ENCODE measurements around the gene FBXL13. TPM values are rescaled to one million over a fixed set of nuclear protein-coding genes. Genes with fewer than 3 reads are reported as not detected.

Gene FBXL13
- total RNA-seq, 1 experiment from 2014 or later: 1.3 TPM

- H3K4me1 Mint-ChIP-seq (ENCODE audit: low read depth, unreplicated experiment): no peaks in the 10 kb centered on the region
- intact Hi-C loops (cut with micrococcal nuclease; ENCODE audit: unreplicated experiment): no loop called here
- no peak overlapping the region for H3K27ac Mint-ChIP-seq (ENCODE audit: unreplicated experiment)
- no peaks in the 10 kb centered on the region for H3K36me3 Mint-ChIP-seq (ENCODE audit: insufficient read depth, unreplicated experiment)
- DNase-seq: no peak
- TF ChIP-seq, protein P1, sequence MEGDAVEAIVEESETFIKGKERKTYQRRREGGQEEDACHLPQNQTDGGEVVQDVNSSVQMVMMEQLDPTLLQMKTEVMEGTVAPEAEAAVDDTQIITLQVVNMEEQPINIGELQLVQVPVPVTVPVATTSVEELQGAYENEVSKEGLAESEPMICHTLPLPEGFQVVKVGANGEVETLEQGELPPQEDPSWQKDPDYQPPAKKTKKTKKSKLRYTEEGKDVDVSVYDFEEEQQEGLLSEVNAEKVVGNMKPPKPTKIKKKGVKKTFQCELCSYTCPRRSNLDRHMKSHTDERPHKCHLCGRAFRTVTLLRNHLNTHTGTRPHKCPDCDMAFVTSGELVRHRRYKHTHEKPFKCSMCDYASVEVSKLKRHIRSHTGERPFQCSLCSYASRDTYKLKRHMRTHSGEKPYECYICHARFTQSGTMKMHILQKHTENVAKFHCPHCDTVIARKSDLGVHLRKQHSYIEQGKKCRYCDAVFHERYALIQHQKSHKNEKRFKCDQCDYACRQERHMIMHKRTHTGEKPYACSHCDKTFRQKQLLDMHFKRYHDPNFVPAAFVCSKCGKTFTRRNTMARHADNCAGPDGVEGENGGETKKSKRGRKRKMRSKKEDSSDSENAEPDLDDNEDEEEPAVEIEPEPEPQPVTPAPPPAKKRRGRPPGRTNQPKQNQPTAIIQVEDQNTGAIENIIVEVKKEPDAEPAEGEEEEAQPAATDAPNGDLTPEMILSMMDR (IDR thresholded peaks at IDR 0.05; ENCODE audit: unreplicated experiment): no peak
- H3K9me3 Mint-ChIP-seq (ENCODE audit: low read depth, unreplicated experiment): no peaks in the 10 kb centered on the region
- no peak overlapping the region for H3K4me3 Mint-ChIP-seq (ENCODE audit: low read depth, unreplicated experiment)
- no TSS peak for BruUV-seq (replicated peaks)
- CTCF ChIA-PET: no interaction called here
- H3K27me3 Mint-ChIP-seq (ENCODE audit: unreplicated experiment): no peaks in the 10 kb centered on the region
These were observed 225.1 kb downstream of the FBXL13 start for GRCh38 chr7:102849538-102849937.

DNA sequence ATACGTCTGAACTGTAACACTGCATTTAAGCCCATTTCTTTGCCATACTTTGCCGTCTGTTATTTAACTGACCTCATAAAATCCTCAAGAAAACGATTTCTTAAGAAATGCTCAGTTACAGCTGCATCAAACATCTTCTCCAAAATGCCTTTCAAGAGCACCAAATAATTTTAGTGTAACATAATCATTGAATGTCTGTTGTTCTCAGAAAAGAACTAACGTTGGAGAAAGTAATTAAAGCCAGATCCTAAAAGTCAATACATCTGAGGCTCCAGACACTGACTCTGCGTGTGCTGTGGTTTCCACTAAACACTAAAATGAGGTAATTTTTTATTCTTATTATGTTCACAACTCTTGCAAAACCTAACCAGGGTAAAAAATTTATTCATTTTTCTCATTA, 225.5 kb downstream of the FBXL13 start:
- DNase-seq: no peak
- H3K4me1 Mint-ChIP-seq (ENCODE audit: low read depth, unreplicated experiment): no peaks in the 10 kb centered on the region
- intact Hi-C loops (cut with micrococcal nuclease; ENCODE audit: unreplicated experiment): no loop called here
- H3K4me3 Mint-ChIP-seq (ENCODE audit: low read depth, unreplicated experiment): no peak overlapping the region
- no peaks in the 10 kb centered on the region for H3K9me3 Mint-ChIP-seq (ENCODE audit: low read depth, unreplicated experiment)
- TF ChIP-seq, protein P1 (IDR thresholded peaks at IDR 0.05; ENCODE audit: unreplicated experiment): no peak
- no TSS peak for BruUV-seq (replicated peaks)
- H3K36me3 Mint-ChIP-seq (ENCODE audit: insufficient read depth, unreplicated experiment): no peaks in the 10 kb centered on the region
- no peaks in the 10 kb centered on the region for H3K27me3 Mint-ChIP-seq (ENCODE audit: unreplicated experiment)
- H3K27ac Mint-ChIP-seq (ENCODE audit: unreplicated experiment): no peak overlapping the region
- CTCF ChIA-PET: no interaction called here

GRCh38 chr7:102845346-102845745, 229.2 kb downstream of the FBXL13 start:
- H3K36me3 Mint-ChIP-seq (ENCODE audit: insufficient read depth, unreplicated experiment): no peaks in the 10 kb centered on the region
- CTCF ChIA-PET: no interaction called here
- no peak for DNase-seq
- intact Hi-C loops (cut with micrococcal nuclease; ENCODE audit: unreplicated experiment): no loop called here
- TF ChIP-seq, protein P1 (IDR thresholded peaks at IDR 0.05; ENCODE audit: unreplicated experiment): no peak
- no peak overlapping the region for H3K4me3 Mint-ChIP-seq (ENCODE audit: low read depth, unreplicated experiment)
- no TSS peak for BruUV-seq (replicated peaks)
- no peaks in the 10 kb centered on the region for H3K4me1 Mint-ChIP-seq (ENCODE audit: low read depth, unreplicated experiment)
- H3K27ac Mint-ChIP-seq (ENCODE audit: unreplicated experiment): no peak overlapping the region
- H3K9me3 Mint-ChIP-seq (ENCODE audit: low read depth, unreplicated experiment): no peaks in the 10 kb centered on the region
- no peaks in the 10 kb centered on the region for H3K27me3 Mint-ChIP-seq (ENCODE audit: unreplicated experiment)

GRCh38 chr7:102843850-102844249, 230.7 kb downstream of the FBXL13 start:
- H3K27ac Mint-ChIP-seq (ENCODE audit: unreplicated experiment): no peak overlapping the region
- H3K36me3 Mint-ChIP-seq (ENCODE audit: insufficient read depth, unreplicated experiment): no peaks in the 10 kb centered on the region
- CTCF ChIA-PET: no interaction called here
- no TSS peak for BruUV-seq (replicated peaks)
- no peaks in the 10 kb centered on the region for H3K9me3 Mint-ChIP-seq (ENCODE audit: low read depth, unreplicated experiment)
- intact Hi-C loops (cut with micrococcal nuclease; ENCODE audit: unreplicated experiment): no loop called here
- H3K4me1 Mint-ChIP-seq (ENCODE audit: low read depth, unreplicated experiment): no peaks in the 10 kb centered on the region
- no peak for DNase-seq
- TF ChIP-seq, protein P1 (IDR thresholded peaks at IDR 0.05; ENCODE audit: unreplicated experiment): no peak
- no peaks in the 10 kb centered on the region for H3K27me3 Mint-ChIP-seq (ENCODE audit: unreplicated experiment)
- no peak overlapping the region for H3K4me3 Mint-ChIP-seq (ENCODE audit: low read depth, unreplicated experiment)

- TF ChIP-seq, protein P1 (IDR thresholded peaks at IDR 0.05; ENCODE audit: unreplicated experiment): no peak
- no peak overlapping the region for H3K4me3 Mint-ChIP-seq (ENCODE audit: low read depth, unreplicated experiment)
- H3K27ac Mint-ChIP-seq (ENCODE audit: unreplicated experiment): no peak overlapping the region
- CTCF ChIA-PET: no interaction called here
- H3K4me1 Mint-ChIP-seq (ENCODE audit: low read depth, unreplicated experiment): no peaks in the 10 kb centered on the region
- H3K9me3 Mint-ChIP-seq (ENCODE audit: low read depth, unreplicated experiment): no peaks in the 10 kb centered on the region
- no peaks in the 10 kb centered on the region for H3K36me3 Mint-ChIP-seq (ENCODE audit: insufficient read depth, unreplicated experiment)
- no peak for DNase-seq
- no TSS peak for BruUV-seq (replicated peaks)
- no peaks in the 10 kb centered on the region for H3K27me3 Mint-ChIP-seq (ENCODE audit: unreplicated experiment)
- intact Hi-C loops (cut with micrococcal nuclease; ENCODE audit: unreplicated experiment): no loop called here
These were observed 232.3 kb downstream of the FBXL13 start for GRCh38 chr7:102842284-102842683.
